GM12873 (cell line): Measurements from ENCODE around the gene MAGOHB.
A peak's percentile ranks its signal among the peaks of the same experiment; 100 is the strongest.

ENCODE experiments used
- TF ChIP-seq, protein P1 (sequence below): IDR thresholded peaks from 2 replicates; pipeline ENCODE4 v1.5.1; 2012; ENCODE audit warnings: low read depth, mild to moderate bottlenecking, moderate library complexity, low read length, control low read depth; ENCODE audit not compliant: insufficient read depth; ENCODE audit errors: missing control alignments

MAGOHB gene

DNA sequence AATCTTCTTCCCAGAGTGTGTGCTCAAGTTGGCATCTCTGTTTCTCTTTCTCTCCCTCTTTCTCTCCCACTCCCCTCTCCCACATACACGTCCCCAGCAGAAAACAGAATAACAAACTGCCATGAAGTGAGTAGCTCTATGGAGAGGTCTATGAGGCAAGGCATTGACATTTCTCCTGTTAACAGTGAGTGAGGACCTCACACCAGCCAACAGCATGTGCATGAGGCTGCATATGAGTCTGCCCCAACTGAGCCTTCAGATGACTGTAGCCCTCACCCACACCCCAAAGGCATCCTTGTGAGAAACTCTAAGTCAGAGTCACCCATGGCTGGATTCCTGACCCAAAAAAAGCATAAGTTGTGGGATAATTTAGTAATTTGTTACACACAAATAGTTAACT, 50.4 kb downstream of the MAGOHB start:
- TF ChIP-seq, protein P1, sequence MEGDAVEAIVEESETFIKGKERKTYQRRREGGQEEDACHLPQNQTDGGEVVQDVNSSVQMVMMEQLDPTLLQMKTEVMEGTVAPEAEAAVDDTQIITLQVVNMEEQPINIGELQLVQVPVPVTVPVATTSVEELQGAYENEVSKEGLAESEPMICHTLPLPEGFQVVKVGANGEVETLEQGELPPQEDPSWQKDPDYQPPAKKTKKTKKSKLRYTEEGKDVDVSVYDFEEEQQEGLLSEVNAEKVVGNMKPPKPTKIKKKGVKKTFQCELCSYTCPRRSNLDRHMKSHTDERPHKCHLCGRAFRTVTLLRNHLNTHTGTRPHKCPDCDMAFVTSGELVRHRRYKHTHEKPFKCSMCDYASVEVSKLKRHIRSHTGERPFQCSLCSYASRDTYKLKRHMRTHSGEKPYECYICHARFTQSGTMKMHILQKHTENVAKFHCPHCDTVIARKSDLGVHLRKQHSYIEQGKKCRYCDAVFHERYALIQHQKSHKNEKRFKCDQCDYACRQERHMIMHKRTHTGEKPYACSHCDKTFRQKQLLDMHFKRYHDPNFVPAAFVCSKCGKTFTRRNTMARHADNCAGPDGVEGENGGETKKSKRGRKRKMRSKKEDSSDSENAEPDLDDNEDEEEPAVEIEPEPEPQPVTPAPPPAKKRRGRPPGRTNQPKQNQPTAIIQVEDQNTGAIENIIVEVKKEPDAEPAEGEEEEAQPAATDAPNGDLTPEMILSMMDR, result no peak

DNA sequence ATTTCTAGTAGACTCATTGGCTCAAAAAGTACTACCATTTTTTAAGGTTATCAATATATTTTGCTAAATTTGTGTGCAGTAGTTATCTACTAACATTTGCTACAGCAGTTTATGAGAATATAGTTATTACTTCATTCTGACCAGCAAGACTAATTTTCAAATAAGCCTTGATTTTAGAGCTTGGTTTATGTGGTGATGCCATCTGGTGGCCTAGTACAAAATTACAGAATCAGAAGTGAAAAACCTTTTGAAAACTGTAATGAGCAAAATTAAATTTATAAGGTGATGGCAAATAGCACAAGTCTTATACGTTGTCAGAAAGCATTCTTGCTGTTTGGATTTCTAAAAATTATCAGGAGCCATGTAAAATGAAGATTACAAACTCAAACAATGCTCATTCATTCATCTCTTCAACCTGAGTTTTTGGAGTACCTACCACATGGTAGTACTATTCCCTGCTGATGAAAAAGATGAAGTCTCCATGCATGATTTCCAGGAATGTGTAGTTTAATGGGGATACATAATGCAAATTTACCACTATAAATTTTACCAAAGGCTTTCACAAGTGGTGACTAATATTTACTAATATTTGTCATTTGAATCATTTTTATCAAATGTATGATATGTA, 51.0 kb downstream of the MAGOHB start:
- TF ChIP-seq, protein P1, result peak; percentile 50

DNA sequence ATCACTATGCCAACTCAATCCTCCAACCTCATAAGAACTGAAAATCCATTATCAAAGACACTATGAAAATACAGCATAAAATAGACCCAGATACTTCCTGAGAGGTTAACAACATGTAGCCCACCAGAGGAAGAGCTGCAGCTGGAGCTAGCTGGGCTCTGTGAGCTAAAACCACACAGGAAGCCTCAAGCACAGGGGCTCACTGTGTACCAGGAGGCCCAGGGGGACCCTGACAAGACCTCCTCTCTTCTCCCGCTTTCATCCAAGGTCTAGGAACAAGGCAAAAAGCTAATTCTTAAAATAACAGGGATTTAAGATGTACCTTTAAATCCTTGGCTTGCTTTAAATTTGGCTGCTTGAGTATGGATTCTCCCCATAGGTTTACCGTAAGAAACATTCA, 54.2 kb downstream of the MAGOHB start:
- TF ChIP-seq, protein P1, result no peak

DNA sequence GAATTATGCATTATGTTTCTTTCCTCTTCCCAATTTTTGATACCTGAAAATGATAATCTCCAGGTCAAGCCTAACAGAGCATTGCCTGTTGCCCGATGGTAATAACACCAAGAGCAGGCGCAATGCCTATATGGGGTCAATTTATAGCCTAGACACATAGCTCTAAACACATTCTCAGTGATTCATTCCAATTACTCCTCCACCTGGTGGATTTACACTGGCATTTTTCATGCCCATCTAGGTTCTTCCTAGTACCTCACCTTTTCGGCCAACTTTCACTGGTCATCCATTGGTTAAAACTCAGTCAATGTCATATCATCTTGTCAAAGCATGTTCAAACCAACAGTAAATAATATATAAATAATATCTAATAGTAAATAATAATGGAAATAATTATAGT, 54.6 kb downstream of the MAGOHB start:
- TF ChIP-seq, protein P1, result no peak

DNA sequence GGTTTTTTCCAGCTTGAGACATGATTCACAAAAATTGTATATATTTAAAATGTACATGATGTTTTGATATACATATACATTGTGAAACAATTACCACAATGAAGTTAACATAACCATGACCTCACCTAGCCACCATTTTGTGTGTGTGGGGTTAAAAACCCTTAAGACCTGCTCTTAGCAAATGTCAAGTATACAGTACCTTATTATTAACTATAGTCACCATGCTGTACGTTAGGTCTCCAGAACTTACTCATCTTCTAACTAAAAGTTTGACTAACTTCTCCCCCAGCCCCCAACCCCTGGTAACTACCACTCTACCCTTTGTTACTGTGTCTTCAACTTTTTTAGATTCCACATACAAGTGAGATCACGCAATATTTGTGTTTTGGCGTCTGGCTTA, 55.1 kb downstream of the MAGOHB start:
- TF ChIP-seq, protein P1, result no peak

DNA sequence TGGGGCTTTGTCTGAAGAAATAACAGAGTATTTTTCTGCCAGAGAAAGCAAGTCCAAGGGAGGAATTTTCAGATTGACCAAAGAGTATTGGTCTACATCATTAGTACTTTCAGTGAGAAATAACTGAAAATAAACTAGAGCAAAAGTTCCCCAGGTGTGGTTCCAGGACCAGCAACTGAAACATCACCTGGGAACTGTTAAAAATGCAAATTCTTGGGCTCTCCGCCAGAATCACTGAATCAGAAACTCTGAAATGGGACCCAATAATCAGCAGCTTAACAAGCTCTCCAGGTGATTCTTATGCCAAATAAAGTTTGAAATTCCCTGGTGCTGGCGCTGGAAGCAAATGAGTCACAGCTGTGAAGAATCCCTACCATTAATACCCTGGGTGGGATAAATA, 55.6 kb downstream of the MAGOHB start:
- TF ChIP-seq, protein P1, result no peak

DNA sequence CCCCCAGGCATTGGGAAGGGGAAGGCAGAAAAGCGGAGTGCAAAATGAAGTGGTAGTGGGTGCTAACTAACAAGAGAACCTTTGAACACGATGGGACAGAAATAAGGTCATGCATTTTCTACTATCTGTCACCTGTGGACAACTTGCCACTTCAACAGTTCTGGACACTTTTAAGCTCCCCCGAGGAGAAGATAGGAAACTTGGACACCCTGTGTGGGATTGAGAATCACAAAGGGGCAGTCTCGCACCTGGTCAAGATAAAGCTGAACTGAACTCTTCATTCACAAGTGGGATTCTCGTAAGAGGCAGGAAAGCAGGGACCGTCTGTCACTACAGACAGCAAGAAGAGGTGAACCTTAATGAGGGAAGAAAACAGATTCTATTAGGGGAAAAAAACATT, 56.1 kb downstream of the MAGOHB start:
- TF ChIP-seq, protein P1, result no peak
